ENCODE data around the gene MLLT3.

The MLLT3 gene

GRCh38 chr9:20512636-20513035 lies 109.7 kb downstream of the MLLT3 start:
- Histone ChIP-seq H3K79me2 (ENCODE audit: insufficient read depth, low read depth) (no peaks in the 10 kb centered on the region), H3K4me1 (ENCODE audit: low read depth, poor library complexity, severe bottlenecking) (peaks cover 3% of the 10 kb centered on the region), H3K36me3 (ENCODE audit: insufficient read depth) (no peaks in the 10 kb centered on the region), H3K4me3 (IDR thresholded peaks at IDR 0.05; ENCODE audit: insufficient read depth, low read depth, low read length) (no peak overlapping the region), H3K27ac (no peak overlapping the region), H3K27me3 (ENCODE audit: insufficient read depth, low read depth) (no peaks in the 10 kb centered on the region), H3K4me2 (no peak overlapping the region), H2AFZ (ENCODE audit: low read depth) (no peak overlapping the region), H3K9ac (no peak overlapping the region), H4K20me1 (ENCODE audit: insufficient read depth) (no peaks in the 10 kb centered on the region)
- TF ChIP-seq, protein P1, sequence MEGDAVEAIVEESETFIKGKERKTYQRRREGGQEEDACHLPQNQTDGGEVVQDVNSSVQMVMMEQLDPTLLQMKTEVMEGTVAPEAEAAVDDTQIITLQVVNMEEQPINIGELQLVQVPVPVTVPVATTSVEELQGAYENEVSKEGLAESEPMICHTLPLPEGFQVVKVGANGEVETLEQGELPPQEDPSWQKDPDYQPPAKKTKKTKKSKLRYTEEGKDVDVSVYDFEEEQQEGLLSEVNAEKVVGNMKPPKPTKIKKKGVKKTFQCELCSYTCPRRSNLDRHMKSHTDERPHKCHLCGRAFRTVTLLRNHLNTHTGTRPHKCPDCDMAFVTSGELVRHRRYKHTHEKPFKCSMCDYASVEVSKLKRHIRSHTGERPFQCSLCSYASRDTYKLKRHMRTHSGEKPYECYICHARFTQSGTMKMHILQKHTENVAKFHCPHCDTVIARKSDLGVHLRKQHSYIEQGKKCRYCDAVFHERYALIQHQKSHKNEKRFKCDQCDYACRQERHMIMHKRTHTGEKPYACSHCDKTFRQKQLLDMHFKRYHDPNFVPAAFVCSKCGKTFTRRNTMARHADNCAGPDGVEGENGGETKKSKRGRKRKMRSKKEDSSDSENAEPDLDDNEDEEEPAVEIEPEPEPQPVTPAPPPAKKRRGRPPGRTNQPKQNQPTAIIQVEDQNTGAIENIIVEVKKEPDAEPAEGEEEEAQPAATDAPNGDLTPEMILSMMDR (conservative IDR thresholded peaks at IDR 0.05; ENCODE audit: low read depth, low read length) = no peak

GRCh38 chr9:20512106-20512505 lies 110.2 kb downstream of the MLLT3 start:
- H3K27ac ChIP-seq = no peak overlapping the region
- no peaks in the 10 kb centered on the region for H3K79me2 ChIP-seq (ENCODE audit: insufficient read depth, low read depth)
- H3K9ac ChIP-seq = no peak overlapping the region
- TF ChIP-seq, protein P1 (conservative IDR thresholded peaks at IDR 0.05; ENCODE audit: low read depth, low read length) = no peak
- H3K27me3 ChIP-seq (ENCODE audit: insufficient read depth, low read depth) = no peaks in the 10 kb centered on the region
- no peaks in the 10 kb centered on the region for H3K36me3 ChIP-seq (ENCODE audit: insufficient read depth)
- H2AFZ ChIP-seq (ENCODE audit: low read depth) = no peak overlapping the region
- H3K4me2 ChIP-seq = no peak overlapping the region
- H4K20me1 ChIP-seq (ENCODE audit: insufficient read depth) = no peaks in the 10 kb centered on the region
- peaks cover 3% of the 10 kb centered on the region for H3K4me1 ChIP-seq (ENCODE audit: low read depth, poor library complexity, severe bottlenecking)
- no peak overlapping the region for H3K4me3 ChIP-seq (IDR thresholded peaks at IDR 0.05; ENCODE audit: insufficient read depth, low read depth, low read length)

GRCh38 chr9:20511686-20512085 lies 110.6 kb downstream of the MLLT3 start:
- Histone ChIP-seq H2AFZ (ENCODE audit: low read depth) (no peak overlapping the region), H3K27ac (no peak overlapping the region), H3K4me3 (IDR thresholded peaks at IDR 0.05; ENCODE audit: insufficient read depth, low read depth, low read length) (no peak overlapping the region), H3K36me3 (ENCODE audit: insufficient read depth) (no peaks in the 10 kb centered on the region), H3K4me1 (ENCODE audit: low read depth, poor library complexity, severe bottlenecking) (peaks cover 3% of the 10 kb centered on the region), H3K9ac (no peak overlapping the region), H4K20me1 (ENCODE audit: insufficient read depth) (no peaks in the 10 kb centered on the region), H3K79me2 (ENCODE audit: insufficient read depth, low read depth) (no peaks in the 10 kb centered on the region), H3K27me3 (ENCODE audit: insufficient read depth, low read depth) (no peaks in the 10 kb centered on the region), H3K4me2 (no peak overlapping the region)
- TF ChIP-seq, protein P1 (conservative IDR thresholded peaks at IDR 0.05; ENCODE audit: low read depth, low read length) = no peak

DNA sequence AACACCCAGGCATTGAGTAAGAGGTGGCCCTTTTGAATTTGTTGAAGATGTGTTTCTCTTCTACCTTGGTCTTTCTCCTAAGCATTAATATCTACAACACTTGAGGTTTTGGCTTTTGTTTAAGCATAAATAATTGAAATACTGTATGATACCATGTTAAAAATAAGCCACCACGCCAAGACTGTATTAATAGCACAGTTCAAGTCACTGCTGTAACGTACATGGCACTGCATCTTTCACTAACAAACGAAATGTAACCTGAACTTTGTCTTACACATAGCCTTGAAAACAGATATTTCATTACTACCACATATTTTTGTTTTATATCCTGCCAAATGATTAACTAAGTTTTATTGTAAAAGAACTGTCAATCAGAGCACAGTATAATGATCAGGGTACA lies 112.8 kb downstream of the MLLT3 start:
- Histone ChIP-seq H3K79me2 (ENCODE audit: insufficient read depth, low read depth) (no peaks in the 10 kb centered on the region), H3K27ac (no peak overlapping the region), H3K9ac (no peak overlapping the region), H3K4me2 (no peak overlapping the region), H3K4me3 (IDR thresholded peaks at IDR 0.05; ENCODE audit: insufficient read depth, low read depth, low read length) (no peak overlapping the region), H3K27me3 (ENCODE audit: insufficient read depth, low read depth) (no peaks in the 10 kb centered on the region), H3K36me3 (ENCODE audit: insufficient read depth) (no peaks in the 10 kb centered on the region), H4K20me1 (ENCODE audit: insufficient read depth) (no peaks in the 10 kb centered on the region), H2AFZ (ENCODE audit: low read depth) (no peak overlapping the region), H3K4me1 (ENCODE audit: low read depth, poor library complexity, severe bottlenecking) (peaks cover 3% of the 10 kb centered on the region)
- TF ChIP-seq, protein P1 (conservative IDR thresholded peaks at IDR 0.05; ENCODE audit: low read depth, low read length) = no peak
